H1 (cell line): ENCODE data around the gene POP7. TPM values are rescaled to one million over a fixed set of nuclear protein-coding genes. Genes with fewer than 3 reads are reported as not detected.
A peak's percentile ranks its signal among the peaks of the same experiment; 100 is the strongest.

Source experiments
- CTCF ChIA-PET: fragments of 300-600 bp; sonication (Branson Sonifier 250); formaldehyde crosslinking; loops from one replicate; lab custom pipeline; 2021; ENCODE audit not compliant: partially characterized antibody; lab: Charles Lee
- POLR2A ChIA-PET: fragments of 300-600 bp; sonication (Branson Sonifier 250); formaldehyde crosslinking; loops from one replicate; lab custom pipeline; 2021; ENCODE audit warnings: inconsistent platforms; ENCODE audit not compliant: partially characterized antibody; lab: Charles Lee
- DNase-seq, 2 experiments: peaks; one replicate each; pipeline versions ENCODE4 v3.0.0 to v3.0.0-alpha.2; 2010 to 2022; ENCODE audit warnings: low spot score in 2 of 2, low read depth in 1 of 2, mixed read lengths in 1 of 2
- FAIRE-seq: peaks from 2 replicates; lab custom pipeline; 2011; peaks lifted over from hg19 to GRCh38; lab: Jason Lieb, UNC
- H2AFZ ChIP-seq: 2 replicates; pipeline ENCODE4 v1.8.1; 2012; ENCODE audit warnings: low read length, inconsistent platforms
- H2AK5ac ChIP-seq: 2 replicates; pipeline ENCODE4 v1.6.1; 2013; ENCODE audit warnings: low read depth, low read length
- H2BK120ac ChIP-seq: replicated peaks from 2 replicates; pipeline ENCODE3; 2013; ENCODE audit warnings: low read depth, low read length, inconsistent platforms
- H2BK12ac ChIP-seq: 2 replicates; pipeline ENCODE4 v1.6.1; 2013; ENCODE audit warnings: low read depth, low read length
- H2BK15ac ChIP-seq: 2 replicates; pipeline ENCODE4 v1.6.1; 2013; ENCODE audit warnings: low read length
- H2BK20ac ChIP-seq: 2 replicates; pipeline ENCODE4 v1.6.1; 2013; ENCODE audit warnings: low read length
- H2BK5ac ChIP-seq: 2 replicates; pipeline ENCODE4 v1.6.1; 2013; ENCODE audit warnings: low read depth, low read length
- H3K14ac ChIP-seq: 2 replicates; pipeline ENCODE4 v1.6.1; 2013; ENCODE audit warnings: inconsistent platforms; ENCODE audit not compliant: insufficient read length
- H3K18ac ChIP-seq: 2 replicates; pipeline ENCODE4 v1.6.1; 2013; ENCODE audit warnings: low read length; ENCODE audit errors: extremely low read depth
- H3K23ac ChIP-seq: 2 replicates; pipeline ENCODE4 v1.6.1; 2013; ENCODE audit warnings: inconsistent platforms; ENCODE audit not compliant: insufficient read length
- H3K23me2 ChIP-seq: 2 replicates; pipeline ENCODE4 v1.6.1; 2013; ENCODE audit warnings: low read depth, low read length
- H3K27ac ChIP-seq: 2 replicates; pipeline ENCODE4 v1.6.1; 2011; ENCODE audit warnings: low read depth, low read length, inconsistent platforms
- H3K27me3 ChIP-seq, 4 experiments: replicated peaks in 1 of 4; 1 replicate in 1 of 4; 2 replicates in 3 of 4; pipeline versions ENCODE4 v1.6.1 to v1.8.1; 2011 to 2013; ENCODE audit warnings: low read length in 3 of 4, mild to moderate bottlenecking in 3 of 4, inconsistent platforms in 2 of 4, mixed read lengths in 2 of 4, moderate library complexity in 1 of 4; ENCODE audit not compliant: control insufficient read depth in 3 of 4, insufficient read depth in 3 of 4; ENCODE audit errors: extremely low read depth in 1 of 4
- H3K36me3 ChIP-seq, 4 experiments: 2 replicates each; pipeline versions ENCODE4 v1.6.1 to v1.8.1; 2011 to 2013; ENCODE audit warnings: mild to moderate bottlenecking in 4 of 4, low read length in 3 of 4, moderate library complexity in 2 of 4, control low read depth in 1 of 4, inconsistent platforms in 1 of 4; ENCODE audit not compliant: insufficient read depth in 4 of 4, control insufficient read depth in 2 of 4
- H3K4ac ChIP-seq: replicated peaks from 2 replicates; pipeline ENCODE3; 2013; ENCODE audit warnings: low read length, low read depth, mixed read lengths, inconsistent platforms; ENCODE audit not compliant: insufficient read length
- H3K4me1 ChIP-seq, 4 experiments: replicated peaks in 1 of 4; 1 replicate in 1 of 4; 2 replicates in 3 of 4; pipeline versions ENCODE4 v1.6.1 to v1.8.1; 2011 to 2013; ENCODE audit warnings: low read length in 3 of 4, inconsistent platforms in 2 of 4, mixed read lengths in 1 of 4; ENCODE audit not compliant: insufficient read depth in 4 of 4, control insufficient read depth in 3 of 4
- H3K4me2 ChIP-seq, 2 experiments: 2 replicates each; pipeline versions ENCODE4 v1.6.1 to v1.8.1; 2011 to 2013; ENCODE audit warnings: low read depth in 2 of 2, low read length in 2 of 2, control low read depth in 1 of 2, inconsistent platforms in 1 of 2, mild to moderate bottlenecking in 1 of 2; ENCODE audit not compliant: insufficient read depth in 1 of 2
- H3K4me3 ChIP-seq, 4 experiments: fragments of 200-600, 300-600 bp in 1 of 4; sonication (generic), shearing (Covaris generic), sonication (Bioruptor Twin) in 1 of 4; 2 replicates each; pipeline versions ENCODE4 v1.5.1 to v1.8.1; 2011 to 2016; ENCODE audit warnings: low read length in 4 of 4, low read depth in 3 of 4, control low read depth in 2 of 4, inconsistent platforms in 2 of 4, mild to moderate bottlenecking in 2 of 4, mixed read lengths in 1 of 4, moderate library complexity in 1 of 4; ENCODE audit not compliant: insufficient read depth in 2 of 4; ENCODE audit errors: extremely low read depth in 1 of 4
- H3K56ac ChIP-seq: replicated peaks from 2 replicates; pipeline ENCODE3; 2013; ENCODE audit warnings: low read depth, mild to moderate bottlenecking, mixed read lengths, low read length, inconsistent platforms; ENCODE audit not compliant: insufficient read length
- H3K79me1 ChIP-seq: 2 replicates; pipeline ENCODE4 v1.6.1; 2013; ENCODE audit warnings: low read depth, low read length, control low read depth
- H3K79me2 ChIP-seq, 2 experiments: 2 replicates each; pipeline versions ENCODE4 v1.6.1 to v1.8.1; 2012 to 2013; ENCODE audit warnings: low read length in 2 of 2, mild to moderate bottlenecking in 2 of 2, inconsistent platforms in 1 of 2; ENCODE audit not compliant: insufficient read depth in 2 of 2, control insufficient read depth in 1 of 2
- H3K9ac ChIP-seq, 4 experiments: replicated peaks in 1 of 4; 1 replicate in 1 of 4; 2 replicates in 3 of 4; pipeline versions ENCODE4 v1.6.1 to v1.8.1; 2011 to 2013; ENCODE audit warnings: low read depth in 3 of 4, low read length in 3 of 4, control low read depth in 2 of 4, mild to moderate bottlenecking in 2 of 4, moderate library complexity in 2 of 4, inconsistent platforms in 1 of 4; ENCODE audit errors: extremely low read depth in 1 of 4
- H3K9me3 ChIP-seq, 2 experiments: 2 replicates each; pipeline versions ENCODE4 v1.6.1 to v1.8.1; 2012 to 2013; ENCODE audit warnings: mild to moderate bottlenecking in 2 of 2, moderate library complexity in 2 of 2, control low read depth in 1 of 2, inconsistent platforms in 1 of 2, low read depth in 1 of 2, low read length in 1 of 2, mixed read lengths in 1 of 2; ENCODE audit not compliant: insufficient read depth in 2 of 2
- H4K20me1 ChIP-seq, 2 experiments: replicated peaks in 1 of 2; 2 replicates each; pipeline versions ENCODE3 to v1.8.1; 2011 to 2013; ENCODE audit warnings: inconsistent platforms in 2 of 2, low read length in 2 of 2, mild to moderate bottlenecking in 1 of 2; ENCODE audit not compliant: insufficient read depth in 2 of 2, control insufficient read depth in 1 of 2
- H4K5ac ChIP-seq: 2 replicates; pipeline ENCODE4 v1.6.1; 2013; ENCODE audit warnings: low read length, low read depth, mixed read lengths, inconsistent platforms; ENCODE audit not compliant: insufficient read length
- H4K8ac ChIP-seq: 2 replicates; pipeline ENCODE4 v1.8.0; 2013; ENCODE audit warnings: mild to moderate bottlenecking, moderate library complexity, low read length, inconsistent platforms; ENCODE audit not compliant: insufficient read depth; ENCODE audit errors: extremely low read depth
- H4K91ac ChIP-seq: replicated peaks from 2 replicates; pipeline ENCODE3; 2013; ENCODE audit warnings: low read length, mixed read lengths, inconsistent platforms; ENCODE audit not compliant: insufficient read length
- BACH1 ChIP-seq: IDR thresholded peaks from 2 replicates; pipeline ENCODE4 v1.6.1; 2012; ENCODE audit warnings: low read length, improper control_type of control experiment
- NRF1 ChIP-seq: IDR thresholded peaks from 2 replicates; pipeline ENCODE4 v1.6.1; 2011; ENCODE audit warnings: mild to moderate bottlenecking, low read depth, low read length, improper control_type of control experiment
- SIX5 ChIP-seq: IDR thresholded peaks from 2 replicates; pipeline ENCODE4 v1.6.1; 2011; ENCODE audit warnings: mild to moderate bottlenecking, low read depth, low read length
- SP1 ChIP-seq: IDR thresholded peaks from 2 replicates; pipeline ENCODE4 v1.6.1; 2011; ENCODE audit warnings: low read depth, low read length
- USF2 ChIP-seq: IDR thresholded peaks from 2 replicates; pipeline ENCODE4 v1.6.1; 2011; ENCODE audit warnings: low read length, improper control_type of control experiment
- WGBS, 2 experiments: shearing (Covaris generic) in 1 of 2; methylation state at CpG; one replicate each; pipeline versions ENCODE4 v1.1.6 to v1.1.7; 2013 to 2015; ENCODE audit warnings: low lambda C conversion rate in 2 of 2, mixed read lengths in 2 of 2, inconsistent platforms in 1 of 2, low coverage in 1 of 2, missing lambda C conversion rate in 1 of 2; ENCODE audit not compliant: insufficient replicate concordance in 2 of 2, insufficient coverage in 1 of 2, insufficient read length in 1 of 2; ENCODE audit errors: extremely low coverage in 1 of 2, missing lambda C conversion rate in 1 of 2; 5-methylcytosine and 5-hydroxymethylcytosine counted together
- polyA plus RNA-seq, 7 experiments: library from polyadenylated mRNA; depleted of rRNA in 3 of 7; stranded (reverse) in 5 of 7; unstranded in 2 of 7; fragments of >200 nt in 5 of 7; fragments of 200-250 nt in 2 of 7; gene quantifications; 1 replicate in 5 of 7; 2 replicates in 1 of 7; 4 replicates in 1 of 7; pipeline versions ENCODE4 v1.2.1 to v1.2.3, GENCODE V29; 2011 to 2013; ENCODE audit warnings: missing spikeins in 2 of 7, mixed read lengths in 2 of 7
- total RNA-seq: library from RNA; stranded (reverse); fragmentation: NEBNext Ultra II Directional; extraction: Animal tissue kit (Norgen Biotek cat#: 25700); gene quantifications from 2 replicates; pipeline ENCODE4 v1.2.1, GENCODE V29; 2021

POP7 gene
- total and polyA plus RNA-seq, 2 of the 8 experiments (the other 6 are each of a cell fraction or from before 2014, with no cell fraction given): 92.5 to 135 TPM

GRCh38 chr7:100685631-100686145, 20.2 kb upstream of the POP7 start:
- H2BK12ac ChIP-seq: no peak overlapping the region
- FAIRE-seq (no peak), DNase-seq (no peak)
- no peaks in the 10 kb centered on the region for H3K9me3 ChIP-seq
- peaks cover 4 to 34% of the 10 kb centered on the region in 2 experiments for H3K79me2 ChIP-seq
- H4K5ac ChIP-seq: no peak overlapping the region
- H3K27ac ChIP-seq: no peak overlapping the region
- no peak overlapping the region for H3K23ac ChIP-seq
- H3K14ac ChIP-seq: no peak overlapping the region
- 91% methylated on average over 16 of the region's 17 CpGs; no CpG with 5 or more reads in 1 of the 2 experiments for WGBS, 2 experiments
- H2BK15ac ChIP-seq: no peak overlapping the region
- H2AFZ ChIP-seq: no peak overlapping the region
- no peak overlapping the region for H3K9ac ChIP-seq
- H4K8ac ChIP-seq: peak overlapping the region; percentile 71; the same call in 1 of the 2 replicates
- no peak overlapping the region for H2BK5ac ChIP-seq
- no peaks in the 10 kb centered on the region for H3K27me3 ChIP-seq
- H3K4me3 ChIP-seq: no peak overlapping the region
- no peak overlapping the region for H3K18ac ChIP-seq
- no peak overlapping the region for H2AK5ac ChIP-seq
- H3K4me1 ChIP-seq: peaks cover 0 to 5% (median 2%) of the 10 kb centered on the region in 4 experiments; a peak in 4 of 7 replicates
- H4K91ac ChIP-seq: no peak overlapping the region
- no peak overlapping the region for H3K56ac ChIP-seq
- ChIA-PET CTCF (interaction anchor here (0.6 to 20.7 kb wide), 11 partner anchors 7 to 127 kb away, joined by 3 to 254 read pairs (median 4); partner anchors contain the start of genes GIGYF1 and POP7), POLR2A (interaction anchor here (0.6 to 14.3 kb wide), 5 partner anchors 7 to 194 kb away, joined by 4 to 257 read pairs (median 6); partner anchors contain the start of genes FBXO24, GNB2 and LRCH4)
- no peak overlapping the region for H2BK20ac ChIP-seq
- H3K23me2 ChIP-seq: no peaks in the 10 kb centered on the region; the same call in 1 of the 2 replicates
- no peak overlapping the region for H2BK120ac ChIP-seq
- no peak overlapping the region for H3K4me2 ChIP-seq
- peaks cover 45 to 87% (median 72%) of the 10 kb centered on the region in 4 experiments for H3K36me3 ChIP-seq
- peaks cover 8% of the 10 kb centered on the region; the same call in 1 of the 2 replicates for H3K79me1 ChIP-seq
- peaks cover 19 to 52% of the 10 kb centered on the region in 2 experiments for H4K20me1 ChIP-seq
- no peak overlapping the region for H3K4ac ChIP-seq
- TF ChIP-seq NRF1: no peak
- no peak for TF ChIP-seq BACH1
- TF ChIP-seq SIX5: no peak
- TF ChIP-seq USF2: no peak
- TF ChIP-seq SP1: no peak
